22Rv1 (cell line): ENCODE data around the gene ADAMTS2.

Experiments used
- ZFX ChIP-seq: fragments of 450-650 bp; IDR thresholded peaks from 2 replicates; pipeline ENCODE4 v1.6.1; 2017; ENCODE audit warnings: antibody characterized with exemption, borderline replicate concordance
- TF ChIP-seq, protein P1 (sequence below): fragments of 450-650 bp; IDR thresholded peaks from 2 replicates; pipeline ENCODE4 v1.5.1; 2017; ENCODE audit warnings: mild to moderate bottlenecking

DNA sequence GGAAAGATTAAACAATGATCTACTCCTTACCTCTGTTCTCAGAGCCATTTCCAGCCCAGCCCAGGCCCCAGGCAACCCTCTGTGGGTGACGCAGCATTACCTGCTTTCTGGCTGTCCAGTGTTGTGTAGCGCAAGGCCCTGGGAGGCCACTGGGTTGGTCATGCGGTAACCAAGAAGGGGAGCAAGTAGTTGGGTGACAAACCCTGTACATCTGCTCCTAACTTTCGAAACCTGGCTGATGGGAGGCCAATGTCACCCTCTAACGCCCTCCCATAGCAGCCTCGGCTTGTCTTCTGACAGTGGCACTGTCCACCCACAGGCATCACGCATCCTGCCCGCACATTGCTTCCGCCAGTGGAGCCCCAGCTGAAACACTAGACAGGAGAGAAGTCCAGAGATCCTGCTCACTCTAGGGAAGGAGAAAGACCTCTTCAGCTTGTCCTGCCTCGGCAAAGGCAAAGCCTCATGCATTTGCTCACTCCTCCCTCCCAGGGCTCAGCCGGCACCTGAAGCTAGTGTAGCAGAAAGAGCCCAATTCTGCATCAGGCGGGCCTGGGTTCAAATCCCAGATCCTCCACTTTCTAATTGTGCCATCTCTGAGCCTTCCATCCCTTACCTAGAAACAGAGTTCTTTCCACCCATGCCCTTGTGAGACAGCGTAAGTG lies 94.6 kb downstream of the ADAMTS2 start:
- no peak for TF ChIP-seq ZFX
- TF ChIP-seq, protein P1, sequence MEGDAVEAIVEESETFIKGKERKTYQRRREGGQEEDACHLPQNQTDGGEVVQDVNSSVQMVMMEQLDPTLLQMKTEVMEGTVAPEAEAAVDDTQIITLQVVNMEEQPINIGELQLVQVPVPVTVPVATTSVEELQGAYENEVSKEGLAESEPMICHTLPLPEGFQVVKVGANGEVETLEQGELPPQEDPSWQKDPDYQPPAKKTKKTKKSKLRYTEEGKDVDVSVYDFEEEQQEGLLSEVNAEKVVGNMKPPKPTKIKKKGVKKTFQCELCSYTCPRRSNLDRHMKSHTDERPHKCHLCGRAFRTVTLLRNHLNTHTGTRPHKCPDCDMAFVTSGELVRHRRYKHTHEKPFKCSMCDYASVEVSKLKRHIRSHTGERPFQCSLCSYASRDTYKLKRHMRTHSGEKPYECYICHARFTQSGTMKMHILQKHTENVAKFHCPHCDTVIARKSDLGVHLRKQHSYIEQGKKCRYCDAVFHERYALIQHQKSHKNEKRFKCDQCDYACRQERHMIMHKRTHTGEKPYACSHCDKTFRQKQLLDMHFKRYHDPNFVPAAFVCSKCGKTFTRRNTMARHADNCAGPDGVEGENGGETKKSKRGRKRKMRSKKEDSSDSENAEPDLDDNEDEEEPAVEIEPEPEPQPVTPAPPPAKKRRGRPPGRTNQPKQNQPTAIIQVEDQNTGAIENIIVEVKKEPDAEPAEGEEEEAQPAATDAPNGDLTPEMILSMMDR = no peak
